Umbilical cord (tissue), 2 donors: ENCODE data around the gene ANKRD26. TPM values are rescaled to one million over a fixed set of nuclear protein-coding genes. Genes with fewer than 3 reads are reported as not detected.
A peak's percentile ranks its signal among the peaks of the same experiment; 100 is the strongest.
"Not testable (repeated sequence)": the region's sequence is repeated elsewhere in the genome, so short reads cannot be mapped to it uniquely, and the experiment has no call there.

Experiments used
- DNase-seq: peaks from one replicate; pipeline ENCODE4 v3.0.0-alpha.2; 2015; ENCODE audit warnings: low spot score
- total RNA-seq: library from RNA; depleted of rRNA; stranded (reverse); fragments of >200 nt; gene quantifications from one replicate; pipeline ENCODE4 v1.2.3, GENCODE V29; 2014; ENCODE audit warnings: low replicate concordance; ENCODE audit not compliant: insufficient read depth

The ANKRD26 gene
- 8.9 TPM for total RNA-seq

DNA sequence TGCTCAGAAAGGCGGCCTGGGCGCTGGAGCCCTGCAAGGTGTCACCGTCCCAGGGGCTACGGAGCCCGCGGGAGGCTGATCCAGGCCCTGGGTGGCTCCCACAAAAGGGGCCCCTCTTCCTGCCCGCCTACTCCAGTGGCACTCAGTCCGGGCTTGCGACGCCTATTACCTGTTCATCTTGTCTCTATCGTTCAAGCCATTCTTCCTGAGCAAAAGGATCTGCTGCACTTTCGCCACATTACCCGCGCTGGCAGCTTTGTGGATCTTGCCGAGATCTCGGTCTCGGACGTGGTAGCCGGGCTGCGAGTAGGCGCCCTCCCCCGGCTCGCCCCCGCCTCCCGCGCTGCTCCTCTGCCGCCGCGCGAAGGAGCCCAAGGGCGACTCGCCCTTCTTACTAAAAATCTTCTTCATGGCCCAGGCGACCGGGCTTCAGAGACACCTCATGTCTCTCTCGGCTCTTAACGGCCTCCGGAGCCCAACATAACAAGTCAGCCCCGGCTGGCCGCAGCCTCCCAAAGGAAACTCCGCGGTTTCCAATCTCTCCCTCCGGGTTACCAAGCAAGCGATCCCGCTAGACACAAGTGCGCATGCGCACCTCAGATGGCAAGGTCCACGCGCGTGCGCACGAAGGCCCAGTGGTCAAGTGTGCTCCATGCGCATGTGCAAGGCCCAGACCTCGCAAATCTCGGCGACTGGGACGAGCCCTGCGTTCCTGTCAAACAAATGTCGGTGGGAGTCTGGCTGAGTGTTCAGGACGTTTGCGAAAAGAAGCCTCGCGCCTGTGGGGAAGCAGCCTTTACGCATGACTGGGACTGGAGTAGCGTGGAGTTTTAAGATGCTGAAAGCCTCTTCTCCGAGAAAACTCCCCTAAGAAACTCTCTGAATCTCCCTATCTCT lies at the start of gene ANKRD26:
Gene ANKRD26 (minus strand): TSS at position 579 of the 897 bp plus-strand sequence. CDS start 168 bp downstream, at position 411.
- DNase-seq: peak; percentile 99

DNA sequence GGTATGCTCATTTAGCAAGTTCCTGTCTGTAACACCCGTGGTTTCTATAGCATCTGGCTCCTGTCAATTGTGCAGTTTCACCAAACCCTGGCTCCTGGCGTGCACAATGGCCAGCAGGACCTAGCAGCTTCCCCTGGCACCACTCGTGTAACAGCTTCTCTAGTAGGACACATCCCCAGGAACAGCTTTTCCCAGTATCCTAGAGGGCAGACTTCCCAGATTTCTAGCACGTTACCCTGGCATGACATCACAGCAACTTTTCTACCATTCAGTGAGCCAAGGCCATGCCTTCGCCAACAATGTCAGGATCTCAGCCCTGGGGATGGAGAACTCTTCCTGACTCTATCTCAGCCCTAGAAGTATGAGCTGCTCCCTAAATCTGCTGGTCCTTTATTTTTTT lies 47.4 kb upstream of the ANKRD26 start:
- DNase-seq: no peak

DNA sequence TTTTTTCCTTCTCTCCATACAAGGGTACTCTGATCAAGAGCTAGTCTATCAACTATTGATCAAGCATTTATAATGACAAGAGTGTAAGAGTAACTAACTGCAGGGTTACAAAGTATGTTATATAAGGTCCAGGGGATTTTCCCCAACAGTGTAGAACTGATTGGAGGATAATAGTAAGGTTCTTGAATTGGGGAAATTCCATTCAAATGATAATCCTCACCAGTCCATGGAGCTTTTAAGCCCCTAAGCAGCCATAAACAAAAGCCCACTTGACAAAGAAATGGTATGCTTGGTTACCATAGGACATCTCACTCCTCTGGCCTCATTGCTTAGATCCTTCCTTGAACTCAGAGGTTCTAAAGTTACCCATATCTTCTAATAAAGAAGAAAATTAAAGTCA lies 45.6 kb upstream of the ANKRD26 start:
- no peak for DNase-seq

DNA sequence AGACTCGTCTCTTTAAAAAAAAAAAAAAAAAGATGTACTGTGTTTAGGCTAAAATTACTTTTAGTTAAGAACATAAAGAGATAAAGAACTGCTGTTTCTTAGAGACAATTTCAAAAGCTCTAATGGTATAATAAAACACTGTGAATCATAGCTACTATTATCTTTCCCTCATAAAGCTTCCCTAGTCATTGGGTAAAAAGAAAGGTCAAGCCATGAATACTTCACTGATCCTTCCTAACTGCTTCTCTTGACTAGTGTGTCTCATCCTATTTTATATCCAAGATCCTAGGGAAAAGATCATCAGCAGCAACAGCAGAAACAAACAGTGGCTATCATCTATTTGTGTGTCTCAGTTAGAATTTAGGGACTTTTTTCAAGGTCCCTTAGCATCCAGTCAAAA lies 43.4 kb upstream of the ANKRD26 start:
- peak; percentile 10 for DNase-seq

DNA sequence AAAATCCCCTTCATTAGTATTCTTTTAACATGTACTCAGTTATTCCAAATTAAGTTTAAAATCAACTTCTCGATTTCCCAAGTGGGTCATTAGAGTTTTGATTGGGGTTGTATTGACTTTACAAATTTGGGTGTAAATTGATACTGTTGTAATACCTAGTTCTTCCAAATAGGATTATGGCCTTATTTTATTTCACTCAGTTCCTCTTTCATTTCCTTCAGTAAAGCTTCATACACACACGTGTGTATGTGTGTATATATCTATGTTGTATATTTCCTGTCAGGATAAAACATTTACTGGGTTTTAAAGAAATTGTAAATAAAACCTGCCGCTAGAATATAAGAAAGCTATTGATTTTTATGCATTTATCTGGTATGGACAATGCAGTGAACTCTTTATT lies 38.0 kb upstream of the ANKRD26 start:
- no peak for DNase-seq

DNA sequence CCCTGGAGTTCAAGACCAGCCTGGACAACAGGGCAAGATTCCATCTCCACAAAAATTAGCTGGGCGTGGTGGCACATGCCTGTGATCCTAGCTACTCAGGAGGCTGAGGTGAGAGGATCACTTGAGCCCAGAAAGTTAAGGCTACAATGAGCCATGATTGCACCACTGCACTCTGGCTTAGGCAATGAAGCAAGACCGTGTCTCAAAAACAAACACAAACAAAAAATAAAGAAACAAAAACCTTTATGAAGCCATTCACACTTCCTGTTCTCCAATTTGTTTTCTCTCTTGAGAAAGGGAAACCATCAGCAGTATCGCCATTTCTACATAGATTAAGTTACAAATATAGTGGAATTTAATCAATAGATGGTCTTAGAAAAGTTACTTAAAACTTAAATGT lies 34.1 kb upstream of the ANKRD26 start:
- no peak for DNase-seq

DNA sequence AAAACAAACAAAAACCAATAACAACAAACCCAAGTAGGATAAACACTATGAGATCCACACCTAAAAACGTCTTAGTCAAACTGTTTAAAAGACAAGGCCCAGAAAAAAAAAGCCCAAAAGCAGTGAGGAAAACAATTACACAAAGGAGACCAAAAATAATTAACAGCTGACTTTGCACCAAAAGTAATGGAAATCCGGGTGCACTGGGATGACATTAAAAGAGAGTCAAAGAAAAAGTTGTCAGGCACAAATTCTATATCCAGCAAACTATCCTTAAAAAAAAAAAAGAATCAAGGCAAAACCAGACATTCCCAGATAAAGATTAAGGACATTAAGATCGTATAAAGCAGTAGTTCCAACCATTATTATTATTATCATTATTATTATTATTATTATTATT lies 7.9 kb upstream of the ANKRD26 start:
- DNase-seq: no peak

DNA sequence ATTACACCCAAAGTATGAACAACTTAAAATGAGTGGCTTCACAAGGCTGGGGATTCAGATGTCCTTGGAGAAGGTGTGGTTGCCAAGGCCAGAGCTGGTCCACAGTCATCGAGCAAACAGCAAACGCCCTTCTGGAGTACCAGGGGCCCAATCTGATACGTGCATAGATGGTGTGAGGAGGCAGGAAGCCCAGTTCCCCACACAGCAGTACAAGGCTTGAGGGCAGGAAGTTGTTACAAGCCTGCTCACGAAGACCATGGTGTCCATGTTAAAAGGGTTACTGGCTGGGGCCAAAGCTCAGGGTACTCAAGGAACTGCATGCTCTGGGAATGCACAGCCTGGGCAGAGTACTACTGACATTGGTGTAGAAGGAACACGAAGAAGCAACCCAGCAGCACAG lies 4.6 kb upstream of the ANKRD26 start:
- DNase-seq: no peak

DNA sequence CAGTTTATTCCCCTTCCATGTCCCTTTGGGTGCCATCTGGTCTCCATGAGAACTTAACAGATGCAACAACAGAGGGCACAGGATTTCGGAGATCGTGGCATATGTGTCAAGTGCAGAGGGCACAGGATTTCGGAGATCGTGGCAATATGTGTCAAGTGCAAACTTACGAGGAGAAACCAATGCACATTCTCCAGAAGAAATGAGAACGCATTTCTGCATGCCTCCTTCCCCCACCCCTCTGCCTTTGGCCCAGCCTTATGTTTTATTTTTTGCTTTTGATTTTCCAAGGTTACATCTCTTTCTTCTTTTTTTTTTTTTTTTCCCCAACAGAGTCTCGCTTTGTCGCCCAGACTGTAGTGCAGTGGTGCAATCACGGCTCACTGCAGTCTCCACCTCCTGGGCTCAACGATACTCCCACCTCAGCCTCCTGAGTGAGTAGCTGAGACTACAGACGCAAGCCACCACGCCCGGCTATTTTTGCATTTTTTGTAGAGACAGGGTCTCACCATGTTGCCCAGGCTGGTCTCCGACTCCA lies 586 bp upstream of the ANKRD26 start:
- DNase-seq: no peak

DNA sequence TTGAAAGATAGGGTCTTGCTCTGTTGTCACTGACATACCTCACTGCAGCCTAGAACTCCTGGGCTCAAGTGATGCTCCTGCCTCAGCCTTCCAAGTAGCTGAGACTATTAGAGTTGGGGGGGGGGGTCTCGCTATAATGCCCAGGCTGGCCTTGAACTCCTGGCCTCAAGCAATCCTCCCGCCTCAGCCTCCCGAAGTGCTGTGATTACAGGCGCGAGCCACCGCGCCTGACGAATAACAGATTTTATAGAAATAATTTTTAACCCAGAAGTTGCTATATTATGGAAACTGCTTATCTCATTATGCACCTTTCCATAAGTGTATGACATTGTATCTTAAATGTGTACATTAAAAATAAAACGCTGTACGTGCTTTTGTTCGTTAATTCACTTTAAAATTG lies 846 bp downstream of the ANKRD26 start:
- DNase-seq: no peak

DNA sequence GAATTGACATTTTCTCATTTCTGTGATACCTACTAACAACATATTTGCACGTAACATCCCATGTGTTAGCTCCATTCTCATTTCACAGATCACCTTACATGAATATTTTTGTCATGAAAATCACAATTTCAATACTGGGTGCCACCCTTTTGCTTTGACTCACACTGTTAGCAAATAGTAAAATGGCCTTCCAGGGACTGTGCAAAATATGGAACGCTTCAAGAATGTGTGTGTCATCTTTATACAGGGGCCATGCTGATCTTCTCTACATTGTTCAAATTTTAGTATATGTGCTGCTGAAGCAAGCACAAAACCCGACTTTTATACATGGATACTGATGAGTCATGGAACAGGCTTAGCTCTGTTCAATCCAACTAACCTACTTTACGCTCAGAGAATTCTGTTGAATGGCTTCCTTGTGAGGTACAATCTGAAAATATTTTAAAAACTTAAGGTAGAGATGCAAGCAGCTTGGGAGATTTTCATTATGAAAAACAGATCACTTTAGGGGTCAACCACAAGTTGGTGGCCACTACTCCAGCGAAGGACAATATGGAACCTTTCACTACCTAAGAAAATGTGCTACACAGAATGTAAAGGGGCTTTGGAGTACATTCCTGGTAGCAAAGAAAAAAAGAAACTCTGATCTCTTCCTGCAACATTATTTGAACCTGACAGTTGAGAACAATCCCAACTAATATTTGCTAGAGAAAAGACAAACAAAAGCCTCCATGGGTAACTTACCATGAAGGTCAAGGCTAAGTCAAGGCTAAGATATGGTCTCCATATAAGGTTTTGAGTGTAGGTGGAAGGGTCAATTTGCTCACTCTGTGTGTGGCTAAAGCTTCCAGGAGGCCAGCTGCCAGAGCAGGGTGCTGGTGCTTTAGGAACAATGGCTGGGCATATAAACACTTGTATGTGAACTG lies 11.9 kb downstream of the ANKRD26 start:
- no peak for DNase-seq

DNA sequence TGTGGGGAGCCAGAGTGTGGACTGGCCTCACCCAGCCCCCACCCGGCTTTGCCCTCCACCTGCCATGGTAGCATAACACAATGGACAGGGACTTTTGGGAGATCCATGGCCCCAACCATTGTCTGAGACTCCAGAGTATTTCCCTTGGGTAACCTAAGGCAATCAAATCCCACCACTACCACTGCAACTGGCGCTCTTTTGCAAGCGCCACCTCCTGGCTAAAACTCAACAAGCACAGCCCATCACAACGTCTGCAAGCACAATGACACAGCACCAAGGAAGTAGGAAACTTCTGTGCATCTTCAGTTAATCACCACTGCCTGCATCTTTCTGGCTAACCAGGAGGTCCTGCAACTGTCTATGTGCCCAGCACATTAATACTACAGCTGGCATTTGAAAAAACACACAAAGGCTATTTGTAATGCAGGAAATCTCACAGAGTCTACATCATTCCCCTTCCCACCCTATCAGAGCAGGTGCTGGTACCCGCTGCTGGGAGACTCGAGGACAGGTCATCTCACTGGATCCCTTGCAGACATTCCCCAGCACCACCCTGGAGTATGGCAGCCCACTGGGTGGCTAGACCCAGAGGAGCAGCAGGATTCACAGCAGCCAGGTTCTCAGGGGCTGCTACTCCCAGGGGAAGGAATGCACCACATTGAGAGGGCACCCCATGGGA lies 27.7 kb downstream of the ANKRD26 start:
- DNase-seq: no peak

DNA sequence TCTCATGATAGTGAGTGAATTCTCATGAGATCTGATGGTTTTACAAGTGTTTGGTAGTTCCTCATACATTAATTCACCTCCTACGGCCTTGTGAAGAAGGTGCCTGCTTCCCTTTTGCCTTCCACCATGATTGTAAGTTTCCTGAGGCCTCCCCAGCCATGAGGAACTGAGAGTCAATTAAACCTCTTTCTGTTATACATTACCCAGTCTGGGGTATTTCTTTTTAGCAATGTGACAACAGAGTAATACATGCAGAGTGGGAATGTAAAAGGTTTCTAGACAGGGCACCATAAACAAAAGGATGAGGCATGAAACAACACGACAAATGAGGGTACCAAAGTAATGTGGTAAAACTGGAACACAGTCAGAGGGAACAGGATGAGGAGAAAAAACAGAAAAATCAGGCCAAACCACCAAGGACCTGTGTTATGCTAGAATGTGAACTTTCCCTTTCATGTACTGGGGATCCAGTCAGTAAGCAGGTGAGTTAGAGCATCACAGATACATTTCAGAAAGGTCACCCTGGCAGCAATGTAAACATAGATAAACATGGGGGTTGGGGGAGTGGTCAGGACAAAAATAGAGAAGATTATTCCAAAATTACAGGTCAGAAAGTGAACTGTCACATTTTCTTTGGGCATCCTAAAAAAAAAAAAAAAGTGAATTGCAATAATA lies 31.9 kb downstream of the ANKRD26 start:
- no peak for DNase-seq

DNA sequence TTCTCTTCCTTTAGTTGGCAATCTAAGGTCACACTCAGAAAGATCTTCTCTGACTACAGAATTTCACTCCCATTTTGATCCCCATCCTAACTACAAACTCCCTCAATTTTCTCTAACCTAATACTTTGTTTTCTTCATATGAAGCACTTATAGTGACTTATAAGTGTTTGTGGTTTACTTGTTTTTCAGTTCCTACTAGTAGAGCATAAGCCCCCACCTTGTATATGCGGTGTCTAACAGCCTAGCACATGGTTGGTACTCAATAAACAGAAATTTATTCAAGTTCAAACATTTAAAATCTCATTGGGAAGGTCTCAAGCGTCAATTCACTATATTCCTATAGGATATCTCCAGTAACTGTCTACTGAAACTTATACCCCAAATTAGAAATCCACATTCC lies 35.2 kb downstream of the ANKRD26 start:
- no peak for DNase-seq

DNA sequence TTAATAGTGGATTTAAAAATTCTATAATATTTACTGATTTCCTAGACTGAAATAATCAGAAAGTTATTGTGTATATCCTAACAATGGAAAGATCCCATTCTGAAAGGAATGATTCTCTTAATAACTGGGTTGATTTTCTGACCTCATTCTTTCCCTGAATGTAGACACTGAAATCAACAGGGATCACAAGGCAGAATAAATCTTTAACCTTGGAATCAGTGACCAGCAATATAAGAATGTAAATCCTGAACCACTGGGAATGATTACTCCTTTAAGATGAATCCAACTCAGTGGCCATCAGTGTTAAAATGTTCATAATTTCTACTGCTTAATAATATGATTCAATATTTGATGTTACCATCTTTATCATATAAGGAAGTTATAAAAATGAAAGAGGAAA lies 47.6 kb downstream of the ANKRD26 start:
- no peak for DNase-seq

DNA sequence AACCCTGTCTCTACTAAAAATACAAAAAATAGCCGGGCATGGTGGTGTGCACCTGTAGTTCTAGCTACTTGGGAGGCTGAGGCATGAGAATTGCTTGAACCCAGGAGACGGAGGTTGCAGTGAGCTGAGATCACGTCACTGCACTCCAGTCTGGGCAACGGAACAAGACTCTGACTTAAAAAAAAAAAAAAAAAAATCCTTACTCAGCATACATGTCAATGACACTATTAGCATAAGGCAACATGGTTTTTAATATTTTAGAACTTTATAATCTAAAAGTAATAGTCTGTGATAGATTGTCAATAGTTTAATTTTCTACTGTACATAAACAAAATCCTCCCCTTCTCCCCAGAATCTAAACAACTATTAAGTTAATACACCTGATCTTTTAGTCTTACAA lies 55.0 kb downstream of the ANKRD26 start:
- not testable (repeated sequence) for DNase-seq

DNA sequence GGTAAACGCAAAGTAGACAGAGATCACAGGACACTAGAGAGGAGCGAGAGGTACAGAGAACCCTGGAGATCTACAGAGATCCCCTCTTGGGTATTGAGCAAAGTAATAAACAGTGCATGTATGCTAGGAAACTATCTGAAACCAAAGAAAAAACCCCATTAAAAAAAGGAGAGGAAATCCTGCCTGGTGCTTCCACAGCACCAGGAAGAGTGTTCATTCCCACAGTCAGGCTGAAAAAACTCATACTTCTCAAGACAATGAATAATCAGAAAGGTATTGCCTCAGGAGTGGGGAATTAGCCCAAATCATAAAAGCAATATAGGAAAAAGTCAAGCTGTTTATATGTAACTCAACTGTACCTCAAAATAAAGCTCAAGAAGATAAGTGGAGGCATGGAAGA lies 59.1 kb downstream of the ANKRD26 start:
- no peak for DNase-seq

DNA sequence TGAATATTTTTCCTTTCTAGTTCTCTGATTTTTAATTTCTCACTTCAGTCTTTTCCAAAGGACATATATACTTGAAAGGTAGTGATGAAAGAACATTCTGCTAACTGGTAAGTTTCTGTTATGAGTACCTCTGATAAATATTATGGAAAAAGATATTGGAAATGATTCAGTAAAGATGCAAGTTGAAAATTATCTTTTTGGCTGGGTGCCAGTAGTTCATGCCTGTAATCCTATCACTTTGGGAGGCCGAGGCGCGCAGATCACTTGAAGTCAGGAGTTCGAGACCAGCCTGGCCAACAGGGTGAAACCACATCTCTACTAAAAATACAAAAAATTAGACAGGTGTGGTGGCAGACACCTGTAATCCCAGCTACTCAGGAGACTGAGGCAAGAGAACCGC lies 62.1 kb downstream of the ANKRD26 start:
- no peak for DNase-seq

DNA sequence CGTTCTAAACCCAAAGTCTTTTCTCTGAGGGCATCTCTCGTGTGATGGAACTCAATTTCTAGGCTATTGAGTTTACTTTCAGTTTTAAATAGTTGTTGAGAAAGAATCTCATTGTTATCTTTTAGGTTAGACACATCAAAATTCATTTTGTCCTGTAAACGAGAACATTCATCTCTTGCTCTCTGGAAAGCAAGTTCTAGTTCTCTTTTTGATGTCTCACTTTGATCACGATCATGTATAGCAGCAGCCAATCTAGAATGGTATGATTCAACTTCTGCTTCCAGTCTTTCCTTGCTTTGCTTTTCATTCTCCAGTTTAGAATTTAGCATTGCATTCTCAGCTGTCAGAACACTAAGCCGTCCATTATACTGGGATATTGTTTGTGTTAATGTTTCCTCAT lies 65.1 kb downstream of the ANKRD26 start:
- DNase-seq: no peak

DNA sequence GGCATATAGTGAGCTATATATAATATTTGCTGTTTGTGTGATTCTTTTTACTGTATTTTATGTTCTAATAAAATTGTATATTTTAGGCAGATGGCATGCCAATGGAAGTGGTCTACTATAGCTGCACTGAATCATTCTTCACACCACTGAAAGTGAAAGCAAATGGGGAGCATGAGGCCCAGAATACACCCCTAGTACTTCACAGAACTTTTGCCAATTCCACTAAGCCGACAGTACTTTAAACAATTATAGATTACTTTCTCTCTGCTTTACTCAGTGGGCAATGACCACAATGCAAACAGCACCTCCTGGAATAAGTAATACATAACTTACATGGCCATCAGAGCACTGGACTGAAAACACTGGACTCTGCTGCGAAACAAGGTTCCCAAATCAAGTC lies 70.2 kb downstream of the ANKRD26 start:
- no peak for DNase-seq

DNA sequence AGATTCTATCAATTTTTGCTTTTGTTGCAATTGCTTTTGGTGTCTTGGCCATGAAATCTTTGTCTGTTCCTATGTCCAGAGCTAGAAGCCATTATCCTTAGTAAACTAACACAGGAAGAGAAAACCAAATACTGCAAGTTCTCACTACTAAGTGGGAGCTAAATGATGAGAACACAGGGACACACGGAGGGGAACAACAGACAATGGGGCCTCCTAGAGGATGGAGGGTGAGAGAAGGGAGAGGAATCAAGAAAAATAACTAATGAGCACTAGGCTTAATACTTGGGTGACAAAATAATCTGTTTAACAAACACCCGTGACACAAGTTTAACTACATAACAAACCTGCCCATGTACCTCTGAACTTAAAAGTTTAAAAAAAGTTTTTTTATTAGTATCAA lies 78.2 kb downstream of the ANKRD26 start:
- no peak for DNase-seq
